ENCODE results near the gene DHRS1.

- TF ChIP-seq NR3C1 (IDR thresholded peaks at IDR 0.05) (no peak), CTCF (IDR thresholded peaks at IDR 0.05) (no peak), EP300 (IDR thresholded peaks at IDR 0.05) (no peak), KDM5A (IDR thresholded peaks at IDR 0.05) (no peak), RFX5 (IDR thresholded peaks at IDR 0.05) (no peak)
Measured at GRCh38 chr14:24329073-24329663, 29.6 kb upstream of the DHRS1 start.

Data from A549 (cell line).